Nephron (organoid): ENCODE measurements around the gene ZNF853.

Source experiments
- H3K27ac Mint-ChIP-seq, 3 experiments: 2 replicates each; pipeline ENCODE4 v1.8.0; 2020; ENCODE audit warnings: mixed read lengths in 3 of 3, mild to moderate bottlenecking in 2 of 3, moderate library complexity in 1 of 3
- H3K27me3 Mint-ChIP-seq: 2 replicates; pipeline ENCODE4 v1.8.0; 2021; ENCODE audit warnings: low read depth, mild to moderate bottlenecking, moderate library complexity, mixed read lengths
- H3K36me3 Mint-ChIP-seq: 2 replicates; pipeline ENCODE4 v1.8.0; 2020; ENCODE audit warnings: low read depth, mixed read lengths
- H3K4me1 Mint-ChIP-seq: 2 replicates; pipeline ENCODE4 v1.8.0; 2020; ENCODE audit warnings: mixed read lengths
- H3K4me3 Mint-ChIP-seq, 3 experiments: 2 replicates each; pipeline ENCODE4 v1.8.0; 2020; ENCODE audit warnings: mild to moderate bottlenecking in 3 of 3, mixed read lengths in 3 of 3, moderate library complexity in 2 of 3
- H3K9me3 Mint-ChIP-seq: 2 replicates; pipeline ENCODE4 v1.8.0; 2020; ENCODE audit warnings: mixed read lengths
- TF ChIP-seq, protein P1 (sequence below), 3 experiments: fragments of 200-600 bp; sonication (generic); IDR thresholded peaks; one replicate each; pipeline ENCODE4 v1.5.0; 2021; ENCODE audit warnings: antibody characterized with exemption in 3 of 3; ENCODE audit not compliant: unreplicated experiment in 3 of 3

ZNF853 gene

GRCh38 chr7:6613706-6614105 lies 1.7 kb upstream of the ZNF853 start:
- no peaks in the 10 kb centered on the region for H3K9me3 Mint-ChIP-seq
- H3K4me1 Mint-ChIP-seq, result peaks cover 5% of the 10 kb centered on the region
- H3K4me3 Mint-ChIP-seq, result peak overlapping the region; percentile 68 to 91 (median 71)
- H3K27ac Mint-ChIP-seq, result no peak overlapping the region
- peaks cover 19% of the 10 kb centered on the region for H3K36me3 Mint-ChIP-seq
- TF ChIP-seq, protein P1, sequence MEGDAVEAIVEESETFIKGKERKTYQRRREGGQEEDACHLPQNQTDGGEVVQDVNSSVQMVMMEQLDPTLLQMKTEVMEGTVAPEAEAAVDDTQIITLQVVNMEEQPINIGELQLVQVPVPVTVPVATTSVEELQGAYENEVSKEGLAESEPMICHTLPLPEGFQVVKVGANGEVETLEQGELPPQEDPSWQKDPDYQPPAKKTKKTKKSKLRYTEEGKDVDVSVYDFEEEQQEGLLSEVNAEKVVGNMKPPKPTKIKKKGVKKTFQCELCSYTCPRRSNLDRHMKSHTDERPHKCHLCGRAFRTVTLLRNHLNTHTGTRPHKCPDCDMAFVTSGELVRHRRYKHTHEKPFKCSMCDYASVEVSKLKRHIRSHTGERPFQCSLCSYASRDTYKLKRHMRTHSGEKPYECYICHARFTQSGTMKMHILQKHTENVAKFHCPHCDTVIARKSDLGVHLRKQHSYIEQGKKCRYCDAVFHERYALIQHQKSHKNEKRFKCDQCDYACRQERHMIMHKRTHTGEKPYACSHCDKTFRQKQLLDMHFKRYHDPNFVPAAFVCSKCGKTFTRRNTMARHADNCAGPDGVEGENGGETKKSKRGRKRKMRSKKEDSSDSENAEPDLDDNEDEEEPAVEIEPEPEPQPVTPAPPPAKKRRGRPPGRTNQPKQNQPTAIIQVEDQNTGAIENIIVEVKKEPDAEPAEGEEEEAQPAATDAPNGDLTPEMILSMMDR (IDR thresholded peaks at IDR 0.05; ENCODE audit: unreplicated experiment in 3 of 3), result no peak
- H3K27me3 Mint-ChIP-seq, result no peaks in the 10 kb centered on the region

- TF ChIP-seq, protein P1 (IDR thresholded peaks at IDR 0.05; ENCODE audit: unreplicated experiment in 3 of 3), result no peak
- Mint-ChIP-seq H3K4me3 (peak overlapping the region; percentile 70 to 72 (median 71)), H3K27ac (no peak overlapping the region)
Observed at GRCh38 chr7:6615723-6616555, 529 bp downstream of the ZNF853 start.

DNA sequence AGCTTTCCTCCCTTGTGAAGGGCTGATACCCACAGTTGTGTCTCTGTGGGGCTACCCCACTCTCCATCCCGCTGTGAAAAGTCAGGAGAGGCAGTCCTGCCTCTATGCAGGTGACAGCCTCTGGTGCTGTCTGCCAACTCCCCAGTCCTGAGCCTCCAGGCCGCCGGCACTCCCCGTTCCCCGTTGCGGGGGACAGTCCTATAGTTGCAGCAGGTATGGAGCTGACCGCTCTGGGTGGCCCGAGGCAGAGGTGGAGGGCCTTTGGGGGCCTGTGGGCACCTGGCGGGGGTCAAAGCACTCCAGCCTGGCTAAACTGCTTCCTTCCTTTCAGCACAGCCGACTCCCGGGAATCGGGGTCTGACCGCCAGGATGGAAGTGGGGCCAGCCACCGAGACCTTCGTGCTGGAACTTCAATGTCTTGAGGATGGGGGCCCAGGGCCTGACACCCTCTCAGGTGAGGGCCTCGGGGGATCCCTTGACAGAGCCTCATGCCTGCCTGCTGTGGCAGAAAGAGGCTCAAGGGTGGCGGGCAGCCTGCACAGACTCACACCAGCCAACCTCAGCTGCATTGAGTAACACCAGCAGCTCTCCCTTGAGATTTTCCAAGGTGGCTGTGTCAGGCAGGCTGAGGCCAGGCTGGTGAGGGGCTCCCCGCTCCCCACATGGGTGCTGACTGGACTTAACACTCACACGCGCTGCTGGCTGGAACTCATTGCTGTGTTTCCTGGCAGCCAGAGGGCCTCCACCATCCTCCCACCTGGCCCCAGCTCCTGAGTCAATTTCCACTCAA lies 1.6 kb downstream of the ZNF853 start:
- TF ChIP-seq, protein P1 (IDR thresholded peaks at IDR 0.05; ENCODE audit: unreplicated experiment in 3 of 3), result no peak
- peaks cover 18% of the 10 kb centered on the region for H3K36me3 Mint-ChIP-seq
- H3K9me3 Mint-ChIP-seq, result no peaks in the 10 kb centered on the region
- H3K4me3 Mint-ChIP-seq, result peak overlapping the region; percentile 81 to 89 (median 87)
- H3K27ac Mint-ChIP-seq, result peak overlapping the region in 1 of 3 experiments; percentile 35
- peaks cover 5% of the 10 kb centered on the region for H3K4me1 Mint-ChIP-seq
- no peaks in the 10 kb centered on the region for H3K27me3 Mint-ChIP-seq

More at GRCh38 chr7:6615723-6616555, 529 bp downstream of the ZNF853 start:
- Mint-ChIP-seq H3K9me3 (no peaks in the 10 kb centered on the region), H3K4me1 (peaks cover 5% of the 10 kb centered on the region), H3K27me3 (no peaks in the 10 kb centered on the region), H3K36me3 (peaks cover 10% of the 10 kb centered on the region)

DNA sequence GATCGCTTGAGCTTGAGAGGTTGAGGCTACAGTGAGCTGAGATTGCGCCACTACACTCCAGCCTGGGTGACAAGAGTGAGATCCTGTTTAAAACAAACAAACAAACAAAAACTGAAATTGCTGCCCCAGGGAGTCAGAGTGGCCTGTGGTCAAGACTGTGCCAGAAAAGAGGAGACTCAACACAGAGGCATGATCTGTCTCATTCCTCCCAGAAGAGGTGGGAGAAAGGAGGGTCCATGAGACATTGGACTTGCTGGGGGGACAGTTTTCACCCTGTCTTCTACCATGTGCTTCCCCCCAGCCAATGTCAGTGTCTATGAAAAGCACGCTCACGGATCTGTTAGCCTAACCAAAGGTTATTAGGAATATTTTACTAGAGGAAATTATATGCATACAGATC lies 3.2 kb downstream of the ZNF853 start:
- Mint-ChIP-seq H3K27ac (no peak overlapping the region), H3K36me3 (peaks cover 24% of the 10 kb centered on the region), H3K9me3 (no peaks in the 10 kb centered on the region), H3K4me3 (peak overlapping the region; percentile 29 to 63 (median 43)), H3K27me3 (no peaks in the 10 kb centered on the region), H3K4me1 (peaks cover 5% of the 10 kb centered on the region)
- TF ChIP-seq, protein P1 (IDR thresholded peaks at IDR 0.05; ENCODE audit: unreplicated experiment in 3 of 3), result no peak

DNA sequence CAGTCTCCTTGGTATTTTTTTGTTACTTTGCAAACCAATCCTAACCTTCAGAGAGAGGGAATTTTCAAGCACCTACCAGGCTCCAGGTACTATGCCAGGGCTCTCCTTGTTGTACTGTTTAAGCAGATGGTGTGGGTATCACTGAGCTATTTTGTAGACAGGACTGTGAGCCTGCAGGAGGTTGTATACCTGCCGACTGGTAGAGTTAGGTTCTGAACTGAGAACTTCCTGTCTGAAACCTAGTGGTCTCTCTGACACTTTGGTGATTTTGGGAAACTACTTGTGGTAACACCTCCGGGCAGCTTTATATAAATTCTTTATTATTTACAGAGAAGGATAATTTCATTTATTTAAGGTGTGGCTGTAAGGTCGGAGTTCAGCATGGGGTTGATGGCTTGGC lies 4.6 kb downstream of the ZNF853 start:
- Mint-ChIP-seq H3K36me3 (peaks cover 30% of the 10 kb centered on the region), H3K27me3 (no peaks in the 10 kb centered on the region), H3K27ac (no peak overlapping the region), H3K9me3 (no peaks in the 10 kb centered on the region), H3K4me3 (no peak overlapping the region), H3K4me1 (no peaks in the 10 kb centered on the region)
- TF ChIP-seq, protein P1 (IDR thresholded peaks at IDR 0.05; ENCODE audit: unreplicated experiment in 3 of 3), result no peak
